GM13976 (cell line): Measurements from ENCODE around the gene SMAP2.

Experiments used
- DNase-seq: peaks from one replicate; pipeline ENCODE4 v3.0.0; 2012; ENCODE audit warnings: low spot score
- in situ Hi-C: fragments of 300-500 bp; cut with MboI; formaldehyde crosslinking; loops from one replicate; pipeline ENCODE4 v1.12.0; 2022; ENCODE audit warnings: low sequenced_read_pairs, mixed read lengths, inconsistent platforms; ENCODE audit not compliant: unreplicated experiment
- TF ChIP-seq, protein P1 (sequence below): IDR thresholded peaks from 2 replicates; pipeline ENCODE4 v1.5.1; 2012; ENCODE audit warnings: borderline replicate concordance, mild to moderate bottlenecking; ENCODE audit not compliant: insufficient read depth; ENCODE audit errors: extremely low read depth, missing control alignments, control extremely low read depth

Gene SMAP2

GRCh38 chr1:40423951-40424618 is 50.6 kb downstream of the SMAP2 start:
- TF ChIP-seq, protein P1, sequence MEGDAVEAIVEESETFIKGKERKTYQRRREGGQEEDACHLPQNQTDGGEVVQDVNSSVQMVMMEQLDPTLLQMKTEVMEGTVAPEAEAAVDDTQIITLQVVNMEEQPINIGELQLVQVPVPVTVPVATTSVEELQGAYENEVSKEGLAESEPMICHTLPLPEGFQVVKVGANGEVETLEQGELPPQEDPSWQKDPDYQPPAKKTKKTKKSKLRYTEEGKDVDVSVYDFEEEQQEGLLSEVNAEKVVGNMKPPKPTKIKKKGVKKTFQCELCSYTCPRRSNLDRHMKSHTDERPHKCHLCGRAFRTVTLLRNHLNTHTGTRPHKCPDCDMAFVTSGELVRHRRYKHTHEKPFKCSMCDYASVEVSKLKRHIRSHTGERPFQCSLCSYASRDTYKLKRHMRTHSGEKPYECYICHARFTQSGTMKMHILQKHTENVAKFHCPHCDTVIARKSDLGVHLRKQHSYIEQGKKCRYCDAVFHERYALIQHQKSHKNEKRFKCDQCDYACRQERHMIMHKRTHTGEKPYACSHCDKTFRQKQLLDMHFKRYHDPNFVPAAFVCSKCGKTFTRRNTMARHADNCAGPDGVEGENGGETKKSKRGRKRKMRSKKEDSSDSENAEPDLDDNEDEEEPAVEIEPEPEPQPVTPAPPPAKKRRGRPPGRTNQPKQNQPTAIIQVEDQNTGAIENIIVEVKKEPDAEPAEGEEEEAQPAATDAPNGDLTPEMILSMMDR = no peak
- in situ Hi-C loops = no loop called here
- DNase-seq = no peak

GRCh38 chr1:40425198-40425597 is 51.7 kb downstream of the SMAP2 start:
- no peak for DNase-seq
- TF ChIP-seq, protein P1 = no peak
- in situ Hi-C loops = no loop called here

DNA sequence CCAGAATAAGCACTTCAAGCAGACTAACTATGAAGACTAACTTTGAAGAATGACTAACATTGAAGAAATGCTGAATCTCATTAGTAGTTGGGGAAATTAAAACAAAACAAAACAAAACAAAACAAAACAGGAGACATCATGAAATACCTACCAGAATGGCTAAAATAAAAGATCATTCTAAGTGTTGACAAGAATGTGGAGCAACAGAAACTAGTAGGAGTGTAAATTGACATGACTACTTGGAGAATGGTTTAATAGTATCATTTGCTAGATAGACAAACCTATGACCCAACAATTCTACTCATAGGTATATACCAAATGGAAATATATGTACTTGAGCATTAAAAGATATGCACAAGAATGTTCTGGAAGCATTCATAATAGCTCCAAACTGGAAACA is 57.9 kb downstream of the SMAP2 start:
- TF ChIP-seq, protein P1 = no peak
- in situ Hi-C loops = no loop called here

DNA sequence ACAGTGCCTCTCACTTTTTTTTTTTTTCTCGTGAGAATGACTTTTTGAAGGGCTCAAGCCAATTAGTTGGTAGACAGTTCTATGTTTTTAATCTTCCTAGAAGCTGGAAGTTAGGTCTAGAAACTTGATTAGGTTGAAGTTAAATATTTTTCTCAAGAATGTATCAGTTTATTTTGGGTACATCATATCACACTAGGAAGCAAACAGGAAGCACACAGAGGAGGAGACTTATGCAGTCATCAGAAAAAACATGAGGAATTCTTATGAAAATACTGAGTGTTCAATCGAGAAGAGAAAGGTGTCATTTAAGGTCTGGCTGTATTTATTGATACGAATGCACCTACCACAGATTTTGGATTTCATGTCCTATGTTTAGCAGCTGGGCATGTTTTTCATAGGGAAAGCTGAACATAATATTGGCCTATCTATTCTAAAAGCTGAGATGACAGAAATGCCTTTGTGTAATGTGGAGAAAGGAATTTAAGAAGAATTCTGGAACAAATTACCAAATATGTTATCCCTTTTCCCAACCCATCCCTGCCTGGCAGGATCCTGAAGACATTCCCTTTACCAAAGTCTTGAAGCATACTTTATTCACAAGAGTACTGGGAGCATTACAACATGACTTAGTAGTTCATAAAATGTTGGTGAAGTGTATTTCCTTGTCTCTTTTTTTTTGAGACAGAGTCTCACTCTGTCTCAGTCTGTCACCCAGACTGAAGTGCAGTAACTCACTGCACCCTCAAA is 59.3 kb downstream of the SMAP2 start:
- no peak for DNase-seq
- TF ChIP-seq, protein P1 = no peak
- in situ Hi-C loops = no loop called here

More for the DNA sequence above, 57.9 kb downstream of the SMAP2 start:
- DNase-seq = no peak

GRCh38 chr1:40435471-40435870 is 61.9 kb downstream of the SMAP2 start:
- DNase-seq = no peak
- in situ Hi-C loops = no loop called here
- TF ChIP-seq, protein P1 = no peak

GRCh38 chr1:40435876-40436275 is 62.3 kb downstream of the SMAP2 start:
- no peak for DNase-seq
- TF ChIP-seq, protein P1 = no peak
- in situ Hi-C loops = no loop called here
